Gastroesophageal sphincter (tissue), 4 donors: ENCODE measurements around the gene MEGF6. TPM values are rescaled to one million over a fixed set of nuclear protein-coding genes. Genes with fewer than 3 reads are reported as not detected.

Experiments
- ATAC-seq: fragments of 150-250 bp; one replicate; pipeline ENCODE4 v1.9.1; 2016; ENCODE audit warnings: mild to moderate bottlenecking, moderate library complexity
- H3K27ac ChIP-seq, 4 donors: fragments of 200-600 bp; sonication (generic) in 3 of 4; 1 replicate in 3 of 4; 2 replicates in 1 of 4; pipeline ENCODE4 v1.5.1; 2016 to 2019
- H3K27me3 ChIP-seq: fragments of 200-600 bp; sonication (generic); one replicate; pipeline ENCODE4 v1.5.1; 2019
- H3K36me3 ChIP-seq, 2 donors: fragments of 200-600 bp; sonication (generic); one replicate each; pipeline ENCODE4 v1.5.1; 2019; ENCODE audit warnings: control low read depth in 1 of 2
- H3K4me1 ChIP-seq, 3 donors: fragments of 200-600 bp; sonication (generic); 1 replicate in 2 of 3; 2 replicates in 1 of 3; pipeline ENCODE4 v1.5.1; 2016 to 2019; ENCODE audit warnings: control low read depth in 2 of 3
- H3K4me3 ChIP-seq, 2 donors: fragments of 200-600 bp; sonication (generic); one replicate each; pipeline ENCODE4 v1.5.1; 2019; ENCODE audit warnings: mild to moderate bottlenecking in 1 of 2, moderate library complexity in 1 of 2
- H3K9me3 ChIP-seq, 3 donors: fragments of 200-600 bp; sonication (generic); one replicate each; pipeline ENCODE4 v1.5.1; 2017 to 2019; ENCODE audit warnings: control low read depth in 2 of 3
- EP300 ChIP-seq: sonication (generic); formaldehyde crosslinking; IDR thresholded peaks from one replicate; pipeline ENCODE4 v1.6.1; 2017; ENCODE audit warnings: antibody characterized with exemption, mild to moderate bottlenecking
- POLR2A ChIP-seq, 2 donors: fragments of 450-650 bp; IDR thresholded peaks; one replicate each; pipeline ENCODE4 v1.6.1; 2017; ENCODE audit warnings: antibody characterized with exemption in 2 of 2, mild to moderate bottlenecking in 2 of 2, moderate library complexity in 1 of 2
- POLR2AphosphoS5 ChIP-seq: sonication (generic); formaldehyde crosslinking; IDR thresholded peaks from one replicate; pipeline ENCODE4 v1.6.1; 2017; ENCODE audit warnings: antibody characterized with exemption
- WGBS, 2 donors: methylation state at CpG; one replicate each; pipeline ENCODE4 v1.1.5; 2018; ENCODE audit warnings: low coverage in 1 of 2; 5-methylcytosine and 5-hydroxymethylcytosine counted together
- total RNA-seq, 4 donors: library from RNA; depleted of rRNA; stranded (reverse); fragments of >200 nt; gene quantifications; one replicate each; pipeline ENCODE4 v1.1.0, GENCODE V29; 2016
- TF ChIP-seq, protein P1 (sequence below), 4 experiments: fragments of 200-600 bp in 2 of 4; fragments of 450-650 bp in 2 of 4; sonication (generic) in 1 of 4; IDR thresholded peaks; one replicate each; pipeline ENCODE4 v1.5.1; 2017 to 2019; ENCODE audit warnings: antibody characterized with exemption in 4 of 4, mild to moderate bottlenecking in 2 of 4, moderate library complexity in 2 of 4

Gene MEGF6
- total RNA-seq, 4 donors from 2014 or later: 4.7 to 15.5 (median 10.8) TPM

DNA sequence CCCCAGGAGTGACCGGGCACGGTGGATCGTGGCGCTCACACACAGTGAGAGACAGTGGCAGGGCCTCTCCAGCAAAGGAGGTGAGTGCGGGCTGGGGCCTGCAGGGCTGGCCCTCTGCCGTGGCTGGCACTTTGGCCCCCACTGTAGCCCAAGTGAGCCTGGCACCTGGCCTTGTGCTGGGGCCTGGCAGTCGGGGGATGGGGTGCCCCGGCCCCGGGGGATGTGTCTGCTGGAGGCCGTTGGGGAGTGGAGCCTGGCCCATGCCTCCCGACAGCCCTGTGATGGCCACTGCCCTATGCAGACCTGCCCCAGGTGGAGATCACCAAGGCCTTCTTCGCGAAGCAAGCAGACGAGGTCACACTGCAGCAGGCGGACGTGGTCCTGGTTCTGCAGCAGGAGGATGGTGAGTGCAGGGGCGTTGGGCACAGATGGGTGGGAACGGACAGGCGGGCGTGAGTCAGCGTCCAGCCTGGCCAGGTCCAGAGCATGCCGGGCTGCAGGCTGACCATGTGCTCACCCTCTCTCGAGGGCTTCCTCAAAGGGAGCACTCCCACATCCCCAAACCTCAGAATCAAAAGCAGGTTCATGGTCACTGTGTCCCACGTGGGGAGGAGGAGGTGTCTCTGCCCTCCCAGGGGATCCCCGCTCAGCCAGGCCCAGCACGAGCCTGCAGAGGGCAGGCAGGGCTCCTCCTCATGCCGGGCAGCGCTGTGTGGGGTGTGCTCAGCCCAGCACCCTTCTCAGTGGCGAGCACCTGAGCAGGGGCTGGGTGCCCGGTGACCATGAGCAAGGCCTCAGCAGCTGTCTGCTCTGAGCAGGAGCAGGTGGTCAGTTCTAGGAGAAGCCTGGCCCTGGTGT, 131.6 kb downstream of the MEGF6 start:
- ATAC-seq: no peak
- Histone ChIP-seq H3K36me3 (no peaks in the 10 kb centered on the region), H3K4me3 (no peak overlapping the region), H3K9me3 (no peaks in the 10 kb centered on the region), H3K27ac (no peak overlapping the region), H3K4me1 (no peaks in the 10 kb centered on the region), H3K27me3 (peaks cover 56% of the 10 kb centered on the region)
- 68% methylated on average over 3 of the region's 30 CpGs; no CpG with 5 or more reads in 1 of the 2 donors for WGBS, 2 donors
- TF ChIP-seq POLR2AphosphoS5 (no peak), EP300 (no peak), POLR2A (IDR thresholded peaks at IDR 0.05) (no peak)
- TF ChIP-seq, protein P1, sequence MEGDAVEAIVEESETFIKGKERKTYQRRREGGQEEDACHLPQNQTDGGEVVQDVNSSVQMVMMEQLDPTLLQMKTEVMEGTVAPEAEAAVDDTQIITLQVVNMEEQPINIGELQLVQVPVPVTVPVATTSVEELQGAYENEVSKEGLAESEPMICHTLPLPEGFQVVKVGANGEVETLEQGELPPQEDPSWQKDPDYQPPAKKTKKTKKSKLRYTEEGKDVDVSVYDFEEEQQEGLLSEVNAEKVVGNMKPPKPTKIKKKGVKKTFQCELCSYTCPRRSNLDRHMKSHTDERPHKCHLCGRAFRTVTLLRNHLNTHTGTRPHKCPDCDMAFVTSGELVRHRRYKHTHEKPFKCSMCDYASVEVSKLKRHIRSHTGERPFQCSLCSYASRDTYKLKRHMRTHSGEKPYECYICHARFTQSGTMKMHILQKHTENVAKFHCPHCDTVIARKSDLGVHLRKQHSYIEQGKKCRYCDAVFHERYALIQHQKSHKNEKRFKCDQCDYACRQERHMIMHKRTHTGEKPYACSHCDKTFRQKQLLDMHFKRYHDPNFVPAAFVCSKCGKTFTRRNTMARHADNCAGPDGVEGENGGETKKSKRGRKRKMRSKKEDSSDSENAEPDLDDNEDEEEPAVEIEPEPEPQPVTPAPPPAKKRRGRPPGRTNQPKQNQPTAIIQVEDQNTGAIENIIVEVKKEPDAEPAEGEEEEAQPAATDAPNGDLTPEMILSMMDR (IDR thresholded peaks at IDR 0.05): no peak

DNA sequence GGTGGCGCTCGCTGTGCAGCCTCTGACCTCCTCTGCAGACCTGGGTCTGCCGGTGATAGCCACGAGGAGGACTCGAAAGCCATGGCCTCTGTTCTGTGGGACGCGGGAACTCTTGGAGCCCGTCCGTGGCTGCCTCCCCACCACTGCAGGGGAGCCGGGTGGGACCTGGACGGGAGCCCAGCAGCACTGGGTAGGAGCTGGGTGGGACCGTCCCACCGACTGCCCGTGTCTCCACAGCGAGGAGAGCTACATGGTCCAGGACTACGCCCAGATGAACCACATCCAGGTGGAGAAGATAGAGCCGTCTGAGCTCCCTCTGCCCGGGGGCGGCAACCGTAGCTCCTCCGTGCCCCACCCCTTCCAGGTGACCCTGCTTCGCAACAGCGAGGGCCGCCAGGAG, 133.1 kb downstream of the MEGF6 start:
- no peak overlapping the region for H3K27ac ChIP-seq
- H3K4me1 ChIP-seq: no peaks in the 10 kb centered on the region
- H3K9me3 ChIP-seq: no peaks in the 10 kb centered on the region
- peaks cover 55% of the 10 kb centered on the region for H3K27me3 ChIP-seq
- WGBS, 2 donors: 100% methylated on average over 1 of the region's 24 CpGs; no CpG with 5 or more reads in 1 of the 2 donors
- no peaks in the 10 kb centered on the region for H3K36me3 ChIP-seq
- ATAC-seq: no peak
- TF ChIP-seq, protein P1 (IDR thresholded peaks at IDR 0.05): no peak
- TF ChIP-seq POLR2A (IDR thresholded peaks at IDR 0.05) (no peak), EP300 (no peak), POLR2AphosphoS5 (no peak)
- no peak overlapping the region for H3K4me3 ChIP-seq

GRCh38 chr1:3477241-3477995, 133.9 kb downstream of the MEGF6 start:
- 68% methylated on average over 5 of the region's 28 CpGs; no CpG with 5 or more reads in 1 of the 2 donors for WGBS, 2 donors
- TF ChIP-seq EP300 (no peak), POLR2A (IDR thresholded peaks at IDR 0.05) (no peak), POLR2AphosphoS5 (no peak)
- TF ChIP-seq, protein P1 (IDR thresholded peaks at IDR 0.05): no peak
- ATAC-seq: no peak

DNA sequence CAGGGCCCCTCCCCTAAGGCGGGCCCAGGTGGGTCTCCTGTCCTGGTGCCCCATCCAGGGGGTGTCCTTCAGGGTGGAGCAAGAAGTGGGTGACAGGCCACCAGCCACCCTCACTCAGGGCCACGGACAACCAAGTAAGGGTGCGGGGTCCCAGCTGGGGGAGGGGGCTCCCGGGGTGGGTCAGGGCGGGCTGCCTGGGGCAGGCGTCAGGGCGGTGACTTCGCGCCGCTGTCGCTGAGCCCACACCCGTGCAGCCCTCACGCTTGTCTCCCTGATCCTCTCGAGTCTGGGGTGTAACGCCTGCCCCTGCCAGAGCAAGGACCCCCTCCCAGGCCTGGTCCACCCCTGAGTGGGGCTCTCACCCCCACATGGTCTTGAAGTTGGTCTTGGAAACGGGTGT, 134.6 kb downstream of the MEGF6 start:
- peaks cover 56% of the 10 kb centered on the region for H3K27me3 ChIP-seq
- no peak for ATAC-seq
- 74% methylated on average over 8 of the region's 16 CpGs; no CpG with 5 or more reads in 1 of the 2 donors for WGBS, 2 donors
- no peak overlapping the region for H3K27ac ChIP-seq
- H3K9me3 ChIP-seq: no peaks in the 10 kb centered on the region
- peaks cover 0 to 5% (median 0%) of the 10 kb centered on the region in 3 donors for H3K4me1 ChIP-seq
- no peaks in the 10 kb centered on the region for H3K36me3 ChIP-seq
- no peak overlapping the region for H3K4me3 ChIP-seq
- TF ChIP-seq POLR2A (IDR thresholded peaks at IDR 0.05): no peak
- TF ChIP-seq EP300: no peak
- TF ChIP-seq, protein P1 (IDR thresholded peaks at IDR 0.05): no peak
- TF ChIP-seq POLR2AphosphoS5: no peak

More at GRCh38 chr1:3477241-3477995, 133.9 kb downstream of the MEGF6 start:
- H3K9me3 ChIP-seq: no peaks in the 10 kb centered on the region
- H3K27ac ChIP-seq: no peak overlapping the region
- H3K4me1 ChIP-seq: no peaks in the 10 kb centered on the region
- no peaks in the 10 kb centered on the region for H3K36me3 ChIP-seq
- peaks cover 54% of the 10 kb centered on the region for H3K27me3 ChIP-seq
- no peak overlapping the region for H3K4me3 ChIP-seq
